Neural cell (in vitro differentiated cells): Measurements from ENCODE around the gene DMP1. TPM values are rescaled to one million over a fixed set of nuclear protein-coding genes. Genes with fewer than 3 reads are reported as not detected.

ENCODE experiments used
- H2AFZ ChIP-seq: fragments of 200-600, 300-800 bp; sonication (generic), shearing (Covaris generic); 2 replicates; pipeline ENCODE4 v1.6.0; 2014; ENCODE audit warnings: low read depth, mild to moderate bottlenecking, antibody characterized with exemption, low read length, moderate library complexity
- H3F3A ChIP-seq: fragments of 200-600 bp; shearing (Covaris generic); 2 replicates; pipeline ENCODE4 v1.6.1; 2016; ENCODE audit warnings: mild to moderate bottlenecking, moderate library complexity, mixed read lengths, antibody characterized with exemption, low read length; ENCODE audit not compliant: insufficient read depth, poor library complexity, severe bottlenecking
- H3K27ac ChIP-seq: fragments of 200-600, 300-800 bp; sonication (generic), shearing (Covaris generic); 2 replicates; pipeline ENCODE4 v1.5.1; 2014; ENCODE audit warnings: mild to moderate bottlenecking, low read length, moderate library complexity
- H3K27me3 ChIP-seq: fragments of 300-800, 200-600 bp; sonication (generic), shearing (Covaris generic); 2 replicates; pipeline ENCODE4 v1.6.0; 2014; ENCODE audit warnings: mild to moderate bottlenecking, low read depth, low read length, moderate library complexity; ENCODE audit not compliant: insufficient read depth
- H3K36me3 ChIP-seq: fragments of 300-800, 200-600 bp; sonication (generic), shearing (Covaris generic); 2 replicates; pipeline ENCODE4 v1.5.1; 2014; ENCODE audit warnings: mild to moderate bottlenecking, antibody characterized with exemption, low read length, moderate library complexity; ENCODE audit not compliant: insufficient read depth
- H3K4me2 ChIP-seq: fragments of 300-800, 200-600 bp; sonication (generic), shearing (Covaris generic); 2 replicates; pipeline ENCODE4 v1.6.0; 2014; ENCODE audit warnings: mild to moderate bottlenecking, low read length
- H3K4me3 ChIP-seq: fragments of 300-800, 200-600 bp; sonication (generic), shearing (Covaris generic); 2 replicates; pipeline ENCODE4 v1.5.1; 2014; ENCODE audit warnings: mild to moderate bottlenecking, low read length, moderate library complexity
- H3K79me2 ChIP-seq: fragments of 200-600 bp; shearing (Covaris generic); replicated peaks from 2 replicates; pipeline ENCODE4 v1.6.0; 2014; ENCODE audit warnings: mild to moderate bottlenecking, low read length, moderate library complexity; ENCODE audit not compliant: insufficient read depth
- H3K9ac ChIP-seq: fragments of 300-800, 200-600 bp; sonication (generic), shearing (Covaris generic); 2 replicates; pipeline ENCODE4 v1.6.1; 2016; ENCODE audit warnings: mild to moderate bottlenecking, low read length, mixed read lengths
- H3K9me2 ChIP-seq: fragments of 200-600 bp; shearing (Covaris generic); 2 replicates; pipeline ENCODE4 v1.6.1; 2016; ENCODE audit warnings: mild to moderate bottlenecking, low read length, mixed read lengths; ENCODE audit not compliant: insufficient read depth
- H3K9me3 ChIP-seq: fragments of 200-600, 300-800 bp; sonication (generic), shearing (Covaris generic); 2 replicates; pipeline ENCODE4 v1.6.1; 2016; ENCODE audit warnings: mild to moderate bottlenecking, mixed run types, low read length, moderate library complexity, mixed read lengths
- H4K20me1 ChIP-seq: fragments of 200-600 bp; shearing (Covaris generic); 2 replicates; pipeline ENCODE4 v1.6.1; 2016; ENCODE audit warnings: mild to moderate bottlenecking, mixed run types; ENCODE audit not compliant: insufficient read depth
- CTCF ChIP-seq: fragments of 450-650 bp; IDR thresholded peaks from 2 replicates; pipeline ENCODE4 v1.5.1; 2014; ENCODE audit warnings: antibody characterized with exemption, mild to moderate bottlenecking, moderate library complexity; ENCODE audit not compliant: poor library complexity, severe bottlenecking
- EP300 ChIP-seq: fragments of 450-650 bp; conservative IDR thresholded peaks from 2 replicates; pipeline ENCODE4 v1.6.1; 2014; ENCODE audit warnings: antibody characterized with exemption, mild to moderate bottlenecking, moderate library complexity; ENCODE audit not compliant: poor library complexity, severe bottlenecking
- EZH2 ChIP-seq: fragments of 200-600, 300-800 bp; shearing (Covaris generic), sonication (generic); IDR thresholded peaks from 2 replicates; pipeline ENCODE4 v1.6.1; 2014; ENCODE audit warnings: antibody characterized with exemption, low read length, borderline replicate concordance, mild to moderate bottlenecking; ENCODE audit not compliant: insufficient read depth, poor library complexity, severe bottlenecking
- MXI1 ChIP-seq: fragments of 450-650 bp; conservative IDR thresholded peaks from 2 replicates; pipeline ENCODE4 v1.6.1; 2014; ENCODE audit warnings: antibody characterized with exemption, mild to moderate bottlenecking; ENCODE audit not compliant: poor library complexity, severe bottlenecking
- POLR2AphosphoS5 ChIP-seq: IDR thresholded peaks from 2 replicates; pipeline ENCODE4 v1.6.1; 2012
- RAD21 ChIP-seq: fragments of 450-650 bp; conservative IDR thresholded peaks from 2 replicates; pipeline ENCODE4 v1.6.1; 2014; ENCODE audit warnings: antibody characterized with exemption, mild to moderate bottlenecking, moderate library complexity
- REST ChIP-seq: IDR thresholded peaks from 2 replicates; pipeline ENCODE4 v1.6.1; 2012; ENCODE audit warnings: borderline replicate concordance
- SMC3 ChIP-seq: fragments of 450-650 bp; conservative IDR thresholded peaks from 2 replicates; pipeline ENCODE4 v1.6.1; 2014; ENCODE audit warnings: antibody characterized with exemption, mild to moderate bottlenecking, moderate library complexity; ENCODE audit not compliant: poor library complexity
- TAF1 ChIP-seq: IDR thresholded peaks from 2 replicates; pipeline ENCODE4 v1.6.1; 2012; ENCODE audit warnings: low read depth
- polyA plus RNA-seq: library from polyadenylated mRNA; depleted of rRNA; stranded (reverse); fragments of >200 nt; gene quantifications from 2 replicates; pipeline ENCODE4 v1.2.3, GENCODE V29; 2014

The DMP1 gene
- polyA plus RNA-seq, 1 donor from 2014 or later = 0.48 TPM

GRCh38 chr4:87631668-87632067 is 18.4 kb upstream of the DMP1 start:
- Histone ChIP-seq H3K27me3 (no peaks in the 10 kb centered on the region), H2AFZ (no peak overlapping the region), H3F3A (no peaks in the 10 kb centered on the region), H4K20me1 (no peaks in the 10 kb centered on the region), H3K79me2 (no peaks in the 10 kb centered on the region), H3K4me3 (no peak overlapping the region), H3K9me3 (no peaks in the 10 kb centered on the region), H3K9me2 (no peaks in the 10 kb centered on the region), H3K36me3 (no peaks in the 10 kb centered on the region), H3K9ac (no peak overlapping the region), H3K27ac (no peak overlapping the region), H3K4me2 (no peak overlapping the region)
- no peak for TF ChIP-seq RAD21
- no peak for TF ChIP-seq REST
- TF ChIP-seq TAF1 = no peak
- no peak for TF ChIP-seq SMC3
- no peak for TF ChIP-seq POLR2AphosphoS5
- no peak for TF ChIP-seq EP300
- TF ChIP-seq EZH2 = no peak
- no peak for TF ChIP-seq MXI1
- TF ChIP-seq CTCF = no peak

- Histone ChIP-seq H3K79me2 (no peaks in the 10 kb centered on the region), H2AFZ (no peak overlapping the region), H3K4me2 (no peak overlapping the region), H3K27ac (no peak overlapping the region), H3K9me2 (no peaks in the 10 kb centered on the region), H3K9me3 (no peaks in the 10 kb centered on the region), H3K36me3 (no peaks in the 10 kb centered on the region), H3K27me3 (no peaks in the 10 kb centered on the region), H4K20me1 (no peaks in the 10 kb centered on the region), H3F3A (no peaks in the 10 kb centered on the region), H3K9ac (no peak overlapping the region), H3K4me3 (no peak overlapping the region)
- TF ChIP-seq RAD21 = no peak
Observed at GRCh38 chr4:87632469-87632868, 17.6 kb upstream of the DMP1 start.

- Histone ChIP-seq H3K79me2 (no peaks in the 10 kb centered on the region), H3K4me2 (no peak overlapping the region), H3K4me3 (no peak overlapping the region), H3K27ac (no peak overlapping the region), H2AFZ (no peak overlapping the region), H3K9ac (no peak overlapping the region), H3K36me3 (no peaks in the 10 kb centered on the region), H3K9me3 (no peaks in the 10 kb centered on the region), H3F3A (no peaks in the 10 kb centered on the region), H3K9me2 (no peaks in the 10 kb centered on the region), H4K20me1 (no peaks in the 10 kb centered on the region), H3K27me3 (no peaks in the 10 kb centered on the region)
- TF ChIP-seq REST (no peak), RAD21 (no peak), TAF1 (no peak), POLR2AphosphoS5 (no peak), SMC3 (no peak)
Observed at GRCh38 chr4:87633243-87633642, 16.8 kb upstream of the DMP1 start.
